Gastroesophageal sphincter (tissue), 4 donors: ENCODE results near the gene ARHGAP27. TPM values are rescaled to one million over a fixed set of nuclear protein-coding genes. Genes with fewer than 3 reads are reported as not detected.

ENCODE experiments used
- ATAC-seq: fragments of 150-250 bp; one replicate; pipeline ENCODE4 v1.9.1; 2016; ENCODE audit warnings: mild to moderate bottlenecking, moderate library complexity
- H3K27ac ChIP-seq, 4 donors: fragments of 200-600 bp; sonication (generic) in 3 of 4; 1 replicate in 3 of 4; 2 replicates in 1 of 4; pipeline ENCODE4 v1.5.1; 2016 to 2019
- H3K27me3 ChIP-seq: fragments of 200-600 bp; sonication (generic); one replicate; pipeline ENCODE4 v1.5.1; 2019
- H3K36me3 ChIP-seq, 2 donors: fragments of 200-600 bp; sonication (generic); one replicate each; pipeline ENCODE4 v1.5.1; 2019; ENCODE audit warnings: control low read depth in 1 of 2
- H3K4me1 ChIP-seq, 3 donors: fragments of 200-600 bp; sonication (generic); 1 replicate in 2 of 3; 2 replicates in 1 of 3; pipeline ENCODE4 v1.5.1; 2016 to 2019; ENCODE audit warnings: control low read depth in 2 of 3
- H3K4me3 ChIP-seq, 2 donors: fragments of 200-600 bp; sonication (generic); one replicate each; pipeline ENCODE4 v1.5.1; 2019; ENCODE audit warnings: mild to moderate bottlenecking in 1 of 2, moderate library complexity in 1 of 2
- H3K9me3 ChIP-seq, 3 donors: fragments of 200-600 bp; sonication (generic); one replicate each; pipeline ENCODE4 v1.5.1; 2017 to 2019; ENCODE audit warnings: control low read depth in 2 of 3
- CTCF ChIP-seq, 4 experiments: fragments of 200-600 bp in 2 of 4; fragments of 450-650 bp in 2 of 4; sonication (generic) in 1 of 4; IDR thresholded peaks; one replicate each; pipeline ENCODE4 v1.5.1; 2017 to 2019; ENCODE audit warnings: antibody characterized with exemption in 4 of 4, mild to moderate bottlenecking in 2 of 4, moderate library complexity in 2 of 4
- EP300 ChIP-seq: sonication (generic); formaldehyde crosslinking; IDR thresholded peaks from one replicate; pipeline ENCODE4 v1.6.1; 2017; ENCODE audit warnings: antibody characterized with exemption, mild to moderate bottlenecking
- POLR2A ChIP-seq, 2 donors: fragments of 450-650 bp; IDR thresholded peaks; one replicate each; pipeline ENCODE4 v1.6.1; 2017; ENCODE audit warnings: antibody characterized with exemption in 2 of 2, mild to moderate bottlenecking in 2 of 2, moderate library complexity in 1 of 2
- POLR2AphosphoS5 ChIP-seq: sonication (generic); formaldehyde crosslinking; IDR thresholded peaks from one replicate; pipeline ENCODE4 v1.6.1; 2017; ENCODE audit warnings: antibody characterized with exemption
- WGBS, 2 donors: methylation state at CpG; one replicate each; pipeline ENCODE4 v1.1.5; 2018; ENCODE audit warnings: low coverage in 1 of 2; 5-methylcytosine and 5-hydroxymethylcytosine counted together
- total RNA-seq, 4 donors: library from RNA; depleted of rRNA; stranded (reverse); fragments of >200 nt; gene quantifications; one replicate each; pipeline ENCODE4 v1.1.0, GENCODE V29; 2016

Gene ARHGAP27
- total RNA-seq, 4 donors from 2014 or later, result 11.6 to 18.1 (median 12.8) TPM

GRCh38 chr17:45403906-45404490 lies 28.7 kb downstream of the ARHGAP27 start:
- peaks cover 15% of the 10 kb centered on the region for H3K27me3 ChIP-seq
- WGBS, 2 donors, result 100% methylated on average over 2 of the region's 10 CpGs; no CpG with 5 or more reads in 1 of the 2 donors
- no peak for ATAC-seq
- peaks cover 0 to 55% of the 10 kb centered on the region in 2 donors for H3K36me3 ChIP-seq
- TF ChIP-seq POLR2AphosphoS5 (no peak), POLR2A (IDR thresholded peaks at IDR 0.05) (no peak), CTCF (IDR thresholded peaks at IDR 0.05) (no peak), EP300 (no peak)
- H3K4me3 ChIP-seq, result no peak overlapping the region
- no peaks in the 10 kb centered on the region for H3K9me3 ChIP-seq
- no peak overlapping the region for H3K27ac ChIP-seq
- peaks cover 0 to 12% (median 8%) of the 10 kb centered on the region in 3 donors for H3K4me1 ChIP-seq

- H3K36me3 ChIP-seq, result peaks cover 0 to 58% of the 10 kb centered on the region in 2 donors
- WGBS, 2 donors, result no CpG with 5 or more reads among the region's 1 CpG
- no peaks in the 10 kb centered on the region for H3K9me3 ChIP-seq
- ATAC-seq, result no peak
- H3K27me3 ChIP-seq, result peaks cover 15% of the 10 kb centered on the region
- no peak overlapping the region for H3K4me3 ChIP-seq
- TF ChIP-seq EP300 (no peak), POLR2AphosphoS5 (no peak), CTCF (IDR thresholded peaks at IDR 0.05) (no peak), POLR2A (IDR thresholded peaks at IDR 0.05) (no peak)
- peaks cover 0 to 12% (median 8%) of the 10 kb centered on the region in 3 donors for H3K4me1 ChIP-seq
- no peak overlapping the region for H3K27ac ChIP-seq
These were observed 29.8 kb downstream of the ARHGAP27 start for GRCh38 chr17:45402916-45403315.

GRCh38 chr17:45398800-45399199 lies 33.9 kb downstream of the ARHGAP27 start:
- no peaks in the 10 kb centered on the region for H3K9me3 ChIP-seq
- H3K4me1 ChIP-seq, result peaks cover 0 to 15% (median 3%) of the 10 kb centered on the region in 3 donors
- 46 to 68% methylated on average over 2 to 3 of the region's 5 CpGs for WGBS, 2 donors
- no peak for ATAC-seq
- H3K27ac ChIP-seq, result no peak overlapping the region
- H3K27me3 ChIP-seq, result no peaks in the 10 kb centered on the region
- no peak for TF ChIP-seq POLR2A (IDR thresholded peaks at IDR 0.05)
- TF ChIP-seq CTCF (IDR thresholded peaks at IDR 0.05), result no peak
- TF ChIP-seq POLR2AphosphoS5, result no peak
- TF ChIP-seq EP300, result no peak
- peaks cover 0 to 58% of the 10 kb centered on the region in 2 donors for H3K36me3 ChIP-seq
- no peak overlapping the region for H3K4me3 ChIP-seq

- Histone ChIP-seq H3K27ac (no peak overlapping the region), H3K27me3 (no peaks in the 10 kb centered on the region), H3K36me3 (peaks cover 0 to 48% of the 10 kb centered on the region in 2 donors), H3K4me1 (peaks cover 0 to 15% (median 3%) of the 10 kb centered on the region in 3 donors), H3K4me3 (no peak overlapping the region), H3K9me3 (no peaks in the 10 kb centered on the region)
- 100% methylated on average over 1 of the region's 5 CpGs; no CpG with 5 or more reads in 1 of the 2 donors for WGBS, 2 donors
- ATAC-seq, result no peak
- TF ChIP-seq CTCF (IDR thresholded peaks at IDR 0.05) (no peak), POLR2A (IDR thresholded peaks at IDR 0.05) (no peak), POLR2AphosphoS5 (no peak), EP300 (no peak)
These were observed 34.9 kb downstream of the ARHGAP27 start for GRCh38 chr17:45397796-45398195.

GRCh38 chr17:45396496-45397205 lies 36.0 kb downstream of the ARHGAP27 start:
- no peak for ATAC-seq
- WGBS, 2 donors, result 95% methylated on average over 11 of the region's 50 CpGs; no CpG with 5 or more reads in 1 of the 2 donors
- no peaks in the 10 kb centered on the region for H3K27me3 ChIP-seq
- H3K4me3 ChIP-seq, result no peak overlapping the region
- H3K4me1 ChIP-seq, result peaks cover 0 to 15% (median 3%) of the 10 kb centered on the region in 3 donors
- H3K27ac ChIP-seq, result no peak overlapping the region
- no peaks in the 10 kb centered on the region for H3K9me3 ChIP-seq
- TF ChIP-seq CTCF (IDR thresholded peaks at IDR 0.05), result no peak
- H3K36me3 ChIP-seq, result peaks cover 0 to 38% of the 10 kb centered on the region in 2 donors
